ENCODE results near the gene SLC20A1.

- TF ChIP-seq POLR2A (IDR thresholded peaks at IDR 0.05) (no peak), CTCF (IDR thresholded peaks at IDR 0.05) (no peak)
Measured at GRCh38 chr2:112674229-112674628, 28.5 kb downstream of the SLC20A1 start.
